ENCODE data around the gene B9D2.

Gene B9D2

DNA sequence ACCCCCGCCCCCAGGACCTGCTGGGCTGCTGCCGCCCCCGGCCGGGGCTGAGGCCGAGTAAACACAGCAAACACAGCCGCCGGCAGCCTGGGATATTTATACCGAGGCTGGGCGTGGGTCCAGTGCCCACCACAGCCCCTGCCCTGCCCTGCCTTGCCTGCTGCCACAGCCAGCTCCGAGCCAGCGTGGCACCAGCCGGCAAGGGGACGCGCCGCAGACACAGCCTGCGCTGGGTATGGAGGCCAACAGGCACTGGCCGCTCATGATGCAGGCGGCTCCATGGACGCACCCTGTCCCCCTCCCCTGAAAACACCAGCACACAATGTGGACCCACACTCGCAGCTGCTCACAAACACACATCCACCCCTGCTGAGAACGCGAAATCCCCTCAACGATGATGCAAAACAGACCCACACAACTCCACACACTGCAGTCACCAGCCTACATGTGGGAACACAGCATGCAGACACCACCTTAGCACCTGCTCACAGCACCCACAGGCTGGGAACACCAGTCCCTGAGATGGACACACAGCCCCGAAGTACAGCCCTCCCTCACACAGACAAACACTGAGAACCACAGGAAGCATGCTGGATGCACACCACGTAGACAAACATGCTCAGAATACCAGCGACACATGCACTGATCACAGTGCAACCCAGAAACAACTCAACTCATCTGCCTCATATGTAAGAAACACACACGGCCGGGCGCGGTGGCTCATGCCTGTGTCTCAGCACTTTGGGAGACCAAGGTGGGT lies 37.8 kb downstream of the B9D2 start:
- DNase-seq = peak; percentile 51

DNA sequence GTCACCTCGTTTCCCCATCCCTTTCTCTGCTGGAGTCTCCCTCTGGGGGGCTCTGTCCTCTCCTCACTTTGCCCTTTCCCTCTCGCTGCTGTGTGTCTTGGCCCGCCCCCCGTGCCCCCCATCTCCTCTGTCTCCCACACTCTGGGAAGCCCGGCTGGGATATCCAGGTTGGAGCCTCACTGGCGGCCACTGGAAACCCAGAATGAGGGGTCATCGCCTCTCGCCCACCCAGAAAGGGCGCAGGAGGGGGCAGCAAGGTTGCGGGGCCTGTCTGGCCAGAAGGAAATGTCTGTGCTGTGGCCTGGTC lies 38.4 kb downstream of the B9D2 start:
- DNase-seq = no peak

DNA sequence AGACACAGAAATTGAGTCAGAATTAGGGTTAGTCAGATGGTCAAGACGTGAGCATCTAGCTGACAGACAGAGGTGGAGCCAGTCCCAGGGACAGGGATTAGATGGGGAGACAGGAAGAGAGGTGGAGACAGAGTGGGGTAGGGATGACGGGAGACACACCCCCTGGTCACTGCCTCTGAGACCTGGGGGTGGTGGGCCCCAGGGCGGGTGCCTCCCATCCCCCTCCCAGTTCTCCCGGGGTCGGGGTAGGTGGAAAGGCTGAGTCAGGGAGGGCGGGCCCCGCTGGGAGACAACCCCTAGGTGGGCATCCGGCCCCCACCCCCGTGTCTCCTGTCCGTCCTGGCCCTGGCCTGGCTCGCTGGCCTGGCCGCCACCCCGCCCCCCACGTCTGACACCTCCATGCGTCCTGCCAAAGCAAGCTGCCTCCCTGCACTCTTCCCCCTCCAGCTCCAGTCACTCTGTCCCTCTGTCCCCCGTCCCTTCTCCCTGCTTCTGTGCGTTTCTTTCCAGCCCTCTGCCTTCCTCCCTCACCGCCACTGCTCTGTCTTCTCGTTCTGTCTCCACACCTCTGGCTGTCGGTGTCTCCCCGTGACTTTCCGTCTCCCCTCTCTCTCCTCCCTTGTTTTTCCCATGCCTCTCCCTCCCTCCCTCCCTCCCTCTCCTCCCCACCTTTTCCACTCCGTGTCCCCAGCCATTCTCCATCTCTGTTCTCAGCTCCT lies 38.9 kb downstream of the B9D2 start:
- DNase-seq = peak; percentile 48

DNA sequence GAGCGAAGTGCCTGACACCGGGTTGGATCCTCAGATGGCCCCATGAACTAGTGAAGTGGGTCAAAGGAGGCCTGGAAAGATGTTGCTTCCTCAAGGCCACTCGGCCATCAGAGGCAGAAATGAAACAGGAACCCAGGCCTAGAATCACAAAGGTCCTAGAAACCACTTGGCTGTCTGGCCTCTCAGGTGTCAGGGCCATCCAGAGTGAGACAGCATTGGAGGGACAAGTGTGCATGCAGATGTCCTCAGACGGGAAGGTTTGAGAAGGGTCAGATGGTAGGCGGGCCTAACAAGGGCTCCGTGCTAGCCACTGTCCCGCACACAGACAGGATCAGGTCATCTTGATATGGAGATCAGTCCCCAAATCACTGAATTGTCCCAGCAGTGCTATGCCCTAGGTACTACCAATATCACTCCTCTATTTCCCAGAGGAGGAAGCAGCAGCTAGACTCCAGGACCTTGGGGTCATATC lies 39.7 kb downstream of the B9D2 start:
- DNase-seq = no peak

DNA sequence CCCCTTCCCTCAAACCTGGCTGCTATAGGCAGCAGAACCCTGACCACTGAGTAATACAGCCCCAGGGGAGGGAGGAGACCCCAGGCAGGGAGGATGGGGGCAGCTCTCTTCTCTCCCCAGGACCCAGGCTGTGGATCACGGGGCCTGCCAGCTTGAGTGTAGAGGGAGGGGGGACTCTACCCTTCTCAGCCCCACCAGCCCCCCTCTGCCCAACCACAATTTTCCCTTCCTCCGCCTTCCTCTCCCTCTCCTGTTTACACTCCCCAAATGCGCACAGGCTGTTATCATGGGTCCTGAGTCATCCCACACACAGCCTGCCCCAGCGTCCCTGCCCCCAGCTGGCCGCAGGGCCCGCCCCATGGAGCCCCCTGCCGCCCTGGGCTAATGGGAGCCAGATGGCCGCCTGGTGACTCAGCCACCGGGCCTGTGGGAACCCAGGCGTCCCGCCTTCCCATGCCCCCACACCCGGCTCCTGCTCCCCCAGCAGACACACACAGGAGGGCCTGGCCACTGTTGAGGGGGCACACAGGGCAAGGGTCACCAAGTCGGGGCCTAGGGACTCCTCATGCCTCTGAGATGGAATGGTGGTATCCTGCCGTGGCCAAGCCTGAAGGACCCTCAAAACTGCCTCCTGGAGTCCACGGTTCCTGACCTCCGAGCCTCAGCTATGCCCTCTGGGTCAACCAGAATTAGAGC lies 40.4 kb downstream of the B9D2 start:
- DNase-seq = peak; percentile 95

DNA sequence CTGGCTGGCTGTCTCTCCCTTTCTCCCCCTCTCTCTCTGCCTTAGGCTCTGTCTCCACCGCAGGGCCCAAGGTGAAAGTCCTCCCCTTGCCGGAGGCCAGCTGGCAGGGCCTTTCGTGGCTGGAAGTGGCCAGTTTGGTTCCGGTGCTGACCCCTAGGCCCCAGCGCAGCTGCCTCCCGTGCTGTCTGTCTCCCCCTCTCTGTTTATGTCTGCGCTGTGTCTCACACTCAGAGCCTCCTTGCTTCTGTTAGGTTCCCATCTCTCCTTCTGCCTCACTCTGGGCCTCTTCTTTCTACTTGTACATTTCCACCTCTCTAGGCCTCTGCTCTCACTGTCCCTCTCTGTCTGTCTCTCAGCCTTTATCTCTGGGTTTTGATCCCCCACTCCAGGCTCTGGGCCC lies 40.9 kb downstream of the B9D2 start:
- DNase-seq = no peak

DNA sequence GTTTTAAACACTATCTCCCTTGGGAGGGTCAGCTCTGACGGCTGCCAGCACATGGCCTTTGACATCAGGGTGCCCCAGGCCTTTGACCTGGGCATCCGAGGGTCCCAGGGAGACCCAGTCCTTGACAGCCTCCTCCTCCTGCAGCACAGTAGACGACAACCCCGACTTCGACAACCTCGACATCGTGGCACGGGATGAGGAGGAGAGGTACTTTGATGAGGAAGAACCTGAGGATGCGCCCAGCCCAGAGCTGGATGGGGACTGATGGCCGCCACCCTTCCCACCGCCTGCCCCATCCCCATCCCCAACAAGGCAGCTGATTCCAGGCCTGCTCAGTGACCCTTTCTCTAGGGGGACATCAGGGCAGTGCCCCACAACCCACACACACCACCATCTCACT lies 41.5 kb downstream of the B9D2 start:
- no peak for DNase-seq

DNA sequence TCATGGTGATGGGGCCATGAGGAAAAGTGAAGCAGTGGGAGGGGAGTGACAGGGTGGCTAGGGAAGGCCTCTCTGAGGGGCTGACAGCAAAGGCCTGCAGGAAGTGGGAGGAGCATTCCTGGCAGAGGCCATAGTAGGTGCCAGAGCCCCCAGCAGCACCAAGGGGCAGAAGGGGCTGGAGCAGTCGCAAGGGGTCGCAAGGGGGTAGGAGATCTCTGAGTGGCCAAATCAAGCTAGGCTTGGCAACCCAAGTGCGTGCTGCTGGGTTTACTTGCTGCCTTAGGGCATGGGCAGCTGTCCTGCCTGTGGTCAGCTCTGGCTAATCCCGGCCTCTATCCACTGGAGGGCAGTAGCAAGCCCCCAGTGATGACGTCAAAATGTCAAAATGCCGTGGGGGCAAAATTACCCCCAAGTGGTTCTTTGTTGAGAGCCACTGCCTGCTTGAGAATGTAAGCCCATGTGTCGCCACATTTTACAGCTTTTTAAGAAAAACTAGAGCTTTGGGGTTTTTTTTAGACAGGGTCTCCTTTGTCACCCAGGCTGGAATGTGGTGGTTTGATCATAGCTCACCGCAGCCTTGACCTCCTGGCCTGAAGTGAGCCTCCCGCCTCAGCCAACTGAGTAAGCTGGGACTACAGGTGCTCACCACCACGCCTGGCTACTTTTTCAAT lies 42.2 kb downstream of the B9D2 start:
- DNase-seq = peak; percentile 73

DNA sequence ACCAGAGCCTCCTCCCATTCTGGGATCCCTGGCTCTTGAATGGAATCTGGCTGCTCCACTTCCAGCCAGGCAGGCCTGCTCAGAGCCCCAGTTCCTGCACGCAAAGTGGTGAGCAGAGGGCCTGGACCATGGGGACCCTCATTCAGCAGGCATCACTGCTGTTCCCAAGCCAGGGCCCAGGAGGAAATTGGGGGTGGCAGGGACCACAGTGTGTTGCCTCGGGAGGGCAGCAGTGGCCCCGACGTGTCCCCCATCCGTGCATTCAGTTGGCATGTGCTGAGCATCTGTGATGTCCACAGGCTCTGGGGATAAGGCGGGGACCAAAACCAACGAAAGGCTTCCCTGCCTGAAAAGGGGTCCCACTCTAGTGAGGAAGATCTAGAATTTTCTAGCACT lies 42.7 kb downstream of the B9D2 start:
- no peak for DNase-seq

DNA sequence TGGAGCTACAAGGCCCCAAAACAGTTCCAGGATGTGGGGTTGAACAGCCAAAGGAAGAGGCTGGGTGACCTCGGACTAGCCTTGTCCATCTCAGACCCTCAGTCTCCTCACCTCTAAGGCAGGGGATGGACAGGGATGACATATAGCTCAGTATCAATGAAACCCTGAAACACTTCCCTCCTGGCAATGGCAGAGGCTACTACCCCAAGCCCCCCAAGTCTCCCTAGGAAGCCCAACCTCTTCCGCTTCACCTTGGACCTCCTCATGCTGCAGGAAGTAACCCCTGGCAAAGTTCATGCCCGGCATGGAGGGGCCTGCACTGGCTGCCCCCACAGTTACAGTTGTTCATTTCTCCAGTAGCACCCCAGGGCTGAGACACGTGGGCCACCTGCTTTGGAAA lies 43.4 kb downstream of the B9D2 start:
- no peak for DNase-seq

DNA sequence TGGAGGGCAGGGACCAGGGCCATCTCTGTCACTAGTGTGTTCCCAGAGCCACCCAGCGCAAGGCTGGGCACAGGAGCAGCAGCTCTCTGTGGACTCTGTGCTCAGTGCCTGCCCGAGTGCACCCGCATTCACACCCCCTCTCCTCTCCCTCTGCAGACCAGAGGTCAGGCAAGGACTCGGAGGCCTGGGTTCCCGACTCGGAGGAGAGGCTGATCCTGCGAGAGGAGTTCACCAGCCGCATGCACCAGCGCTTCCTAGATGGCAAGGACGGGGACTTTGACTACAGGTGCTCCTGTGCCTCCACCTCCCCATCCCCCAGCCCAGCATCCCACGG lies 43.8 kb downstream of the B9D2 start:
- DNase-seq = no peak

DNA sequence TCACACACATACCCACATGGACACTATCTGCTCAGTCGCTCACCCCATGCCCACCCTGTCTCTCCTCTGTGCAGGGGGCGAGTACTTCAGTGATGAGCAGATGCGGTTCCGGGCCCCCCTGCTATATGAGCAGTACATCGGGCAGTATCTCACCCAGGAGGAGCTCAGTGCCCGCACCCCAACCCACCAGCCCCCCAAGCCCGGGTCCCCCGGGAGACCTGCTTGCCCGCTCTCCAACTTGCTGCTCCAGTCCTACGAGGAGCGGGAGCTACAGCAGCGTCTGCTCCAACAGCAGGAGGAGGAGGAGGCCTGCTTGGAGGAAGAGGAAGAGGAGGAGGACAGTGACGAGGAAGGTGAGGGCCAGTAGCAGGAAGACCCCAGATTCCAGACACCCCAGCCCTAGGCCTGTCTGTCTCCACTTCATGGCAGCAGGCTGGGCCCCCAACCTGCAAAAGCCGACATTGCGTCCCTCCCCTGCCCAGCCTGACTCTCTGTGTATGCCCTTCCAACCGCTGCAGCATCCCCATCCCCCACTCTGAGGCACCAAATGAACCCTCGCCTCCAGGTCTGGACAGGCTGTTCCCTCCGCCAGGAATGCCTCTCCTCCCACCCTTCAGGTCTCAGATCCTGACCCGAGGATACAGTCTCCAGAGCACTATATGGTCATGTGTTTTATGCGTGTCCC lies 44.3 kb downstream of the B9D2 start:
- no peak for DNase-seq

DNA sequence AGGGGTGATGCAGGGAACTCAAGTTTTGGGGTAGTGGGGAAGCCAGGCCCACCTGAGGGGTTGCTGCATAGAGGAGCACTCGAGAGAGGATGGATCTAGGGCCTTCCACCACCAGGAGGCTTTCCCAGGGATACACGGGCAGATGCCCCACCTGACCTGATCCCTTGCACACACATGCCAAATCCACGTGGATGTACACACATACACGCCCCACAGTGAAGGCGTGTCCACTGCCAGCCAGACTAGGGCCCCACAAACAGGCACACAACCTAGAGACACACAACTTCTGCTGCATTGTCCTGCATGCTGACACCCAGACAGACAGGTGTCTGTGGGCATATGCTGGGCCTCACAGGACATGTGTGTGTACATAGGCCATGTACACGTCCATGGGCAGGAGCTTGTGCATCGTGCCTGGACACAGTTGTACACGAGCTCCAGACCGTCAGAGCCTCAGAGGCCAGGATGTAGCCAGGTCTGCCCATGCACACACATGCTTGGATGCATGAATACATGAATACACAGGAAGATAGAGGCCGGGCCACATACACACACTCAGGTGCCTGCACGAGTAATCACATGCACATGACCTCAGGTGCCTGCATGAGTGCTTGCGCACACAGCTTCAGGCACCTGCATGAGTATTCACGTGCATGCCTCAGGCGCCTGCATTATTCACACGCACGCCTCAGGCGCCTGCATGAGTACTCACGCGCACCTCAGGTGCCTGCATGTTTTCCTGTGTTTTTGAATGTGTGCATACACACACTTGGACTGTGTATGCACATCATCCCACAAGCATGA lies 45.1 kb downstream of the B9D2 start:
- no peak for DNase-seq

DNA sequence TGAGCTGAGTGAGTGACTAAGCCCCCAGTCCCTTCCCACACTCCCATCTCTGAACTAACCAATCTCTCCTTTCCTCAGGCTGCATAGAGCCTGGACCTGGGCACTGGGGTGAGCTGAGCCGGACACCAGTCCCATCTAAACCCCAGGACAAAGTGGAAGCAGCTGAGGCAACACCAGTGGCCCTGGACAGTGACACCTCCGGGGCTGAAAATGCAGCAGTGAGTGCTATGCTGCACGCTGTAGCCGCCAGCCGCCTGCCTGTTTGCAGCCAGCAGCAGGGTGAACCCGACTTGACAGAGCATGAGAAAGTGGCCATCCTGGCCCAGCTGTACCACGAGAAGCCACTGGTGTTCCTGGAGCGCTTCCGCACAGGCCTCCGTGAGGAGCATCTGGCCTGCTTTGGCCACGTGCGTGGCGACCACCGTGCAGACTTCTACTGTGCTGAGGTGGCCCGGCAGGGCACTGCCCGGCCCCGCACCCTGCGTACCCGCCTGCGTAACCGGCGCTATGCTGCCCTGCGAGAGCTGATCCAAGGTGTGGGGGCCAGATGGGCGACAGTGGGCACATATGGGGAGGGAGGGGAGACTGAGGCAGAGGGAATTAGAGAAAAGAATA lies 47.5 kb downstream of the B9D2 start:
- DNase-seq = no peak

DNA sequence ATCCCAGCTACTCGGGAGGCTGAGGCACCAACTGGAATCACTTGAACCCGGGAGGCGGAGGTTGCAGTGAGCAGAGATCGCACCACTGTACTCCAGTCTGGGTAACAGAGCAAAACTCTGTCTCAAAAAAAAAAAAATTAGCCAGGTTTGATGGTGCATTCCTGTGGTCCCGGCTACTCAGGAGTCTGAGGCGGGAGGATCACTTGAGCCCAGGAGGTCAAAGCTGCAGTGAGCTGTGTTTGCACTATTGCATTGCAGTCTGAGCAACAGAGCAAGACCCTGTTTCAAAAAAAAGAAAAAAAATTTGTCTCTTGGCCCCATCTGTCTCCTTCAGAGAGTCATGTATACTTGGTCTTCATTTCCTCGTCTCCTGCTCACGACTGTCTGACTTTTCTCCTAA lies 52.3 kb downstream of the B9D2 start:
- DNase-seq = no peak

DNA sequence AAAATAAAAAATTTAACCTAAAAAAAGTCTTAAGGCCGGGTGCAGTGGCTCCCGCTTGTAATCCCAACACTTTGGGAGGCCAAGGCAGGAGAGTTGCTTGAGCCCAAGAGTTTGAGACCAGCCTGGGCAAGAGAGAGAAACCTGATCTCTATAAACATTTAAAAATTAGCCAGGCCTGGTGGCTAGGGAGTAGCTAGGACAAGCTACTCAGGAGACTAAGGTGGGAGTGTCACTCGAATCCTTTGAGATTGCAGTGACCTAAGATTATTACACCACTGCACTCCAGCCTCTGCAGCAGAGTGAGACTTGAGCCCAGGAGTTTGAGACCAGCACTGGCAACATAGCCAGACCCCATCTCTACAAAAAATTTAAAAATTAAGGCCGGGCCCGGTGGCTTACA lies 52.9 kb downstream of the B9D2 start:
- no peak for DNase-seq

DNA sequence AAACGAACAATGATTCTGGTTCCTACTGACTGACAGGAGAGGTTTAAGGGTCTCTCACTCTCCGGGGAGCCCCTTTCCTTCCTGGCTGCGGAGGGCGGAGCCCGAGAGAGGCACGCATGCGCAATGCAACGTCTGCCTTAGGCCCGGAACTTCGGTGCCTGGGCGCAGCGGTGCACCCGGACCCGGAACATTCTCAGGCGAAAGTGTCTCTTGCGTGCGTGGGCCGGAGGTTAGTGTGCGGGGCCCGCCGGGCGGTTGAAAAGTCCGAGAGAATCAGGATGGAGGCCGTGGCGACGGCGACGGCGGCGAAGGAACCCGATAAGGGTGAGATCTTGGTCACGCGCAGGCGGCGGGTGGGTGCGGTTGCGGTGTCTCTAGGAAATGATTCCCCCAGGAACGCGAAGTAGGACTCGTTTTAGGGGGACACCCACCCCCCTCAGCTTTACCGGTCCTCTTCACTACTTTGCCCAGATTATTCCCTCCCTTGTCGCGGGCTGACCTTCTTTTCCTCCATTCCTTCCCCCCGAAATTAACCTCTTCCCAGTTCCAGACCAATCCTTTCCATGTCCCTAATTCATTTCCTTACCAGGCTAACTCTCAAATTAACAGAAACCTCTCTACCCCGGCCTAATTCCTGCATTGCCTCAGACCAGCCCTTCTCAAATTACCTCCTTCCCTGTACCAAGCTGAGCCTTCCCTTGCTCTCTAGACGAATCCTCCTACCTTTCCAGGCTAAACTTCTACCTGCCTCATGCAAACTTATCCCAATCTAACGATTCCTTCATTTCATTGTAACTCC lies 53.7 kb downstream of the B9D2 start, which contains the start of gene CCDC97:
Gene CCDC97, plus strand, starts transcription at position 140 of the 799 bp plus-strand sequence. Its CDS starts 139 bp downstream, at position 279.
- peak; percentile 94 for DNase-seq

DNA sequence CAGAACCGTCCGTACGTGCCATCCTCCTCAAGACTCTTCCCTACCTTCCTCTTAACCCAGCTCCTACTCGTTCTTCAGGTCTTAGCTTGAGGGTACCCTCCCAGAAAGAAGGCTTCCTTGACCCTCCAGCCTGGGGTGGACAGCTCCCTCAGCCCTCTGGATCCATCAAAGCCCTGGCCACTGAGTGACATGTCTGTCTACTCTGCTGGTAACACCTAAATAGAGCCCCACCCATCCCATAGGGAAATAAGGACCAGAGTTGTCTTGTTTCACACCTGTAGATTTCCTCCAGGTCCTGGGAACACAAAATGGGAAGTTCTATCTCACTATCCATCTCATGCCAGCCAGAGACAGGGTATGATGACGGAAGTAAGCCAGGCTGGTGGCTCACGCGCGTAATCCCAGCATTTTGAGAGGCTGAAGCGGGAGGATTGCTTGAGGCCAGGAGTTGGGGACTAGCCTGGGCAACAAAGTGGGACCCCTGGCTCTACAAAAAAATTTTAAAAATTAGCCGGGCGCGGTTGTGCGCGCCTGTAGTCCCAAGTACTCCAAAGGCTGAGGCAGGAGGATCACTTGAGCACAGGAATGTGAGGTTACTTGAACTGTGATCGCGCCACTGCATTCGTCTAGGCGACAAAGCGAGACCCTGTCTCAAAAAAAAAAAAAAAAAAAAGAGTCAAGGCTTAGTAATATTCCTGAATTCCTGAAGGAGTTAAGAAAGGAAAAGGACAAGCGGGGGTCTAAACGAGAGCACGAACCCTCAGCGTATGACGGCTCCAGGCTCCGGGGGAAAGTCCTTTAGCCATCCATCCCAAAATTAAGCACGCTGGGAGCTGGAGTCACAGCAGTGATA lies 54.5 kb downstream of the B9D2 start:
- no peak for DNase-seq

DNA sequence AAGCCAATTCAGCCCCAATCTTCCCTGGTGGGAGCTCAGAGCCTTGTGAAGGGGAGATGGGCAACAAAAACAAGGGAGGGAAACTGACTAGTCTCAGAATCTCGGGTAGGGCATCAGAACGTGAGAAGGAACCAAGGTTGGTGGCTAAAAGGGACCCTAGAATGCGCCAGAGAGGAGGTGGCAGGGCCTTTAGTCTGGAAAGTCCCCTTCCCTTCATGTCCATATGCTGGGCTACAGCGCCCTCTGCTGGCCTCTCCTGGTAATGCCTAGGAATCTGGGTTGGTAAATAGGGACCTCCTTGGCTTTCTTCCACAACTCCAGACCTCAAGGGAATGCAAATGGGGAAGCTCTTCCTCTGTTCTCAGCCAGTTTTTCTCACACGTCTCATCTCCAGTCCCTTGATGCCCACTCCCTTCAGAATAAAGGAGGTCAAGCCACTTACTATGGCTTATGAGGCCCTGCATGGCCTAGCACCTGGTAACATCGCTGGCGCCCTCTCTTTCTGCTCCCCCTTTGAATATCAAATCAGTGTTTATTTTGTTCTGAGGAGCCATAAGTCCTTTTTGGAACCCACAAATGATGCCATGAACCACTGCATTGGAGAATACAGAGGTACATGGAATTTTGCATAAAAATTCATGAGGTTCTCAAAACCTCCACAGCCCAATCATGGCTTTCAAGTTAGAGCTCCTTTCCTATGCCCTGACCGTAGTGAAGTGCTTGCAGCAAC lies 55.3 kb downstream of the B9D2 start:
- peak; percentile 93 for DNase-seq
